Activated B cell treated with CpG ODN at 0.5 μM for 24 hours (primary cell): ENCODE measurements around the gene MT1F. TPM values are rescaled to one million over a fixed set of nuclear protein-coding genes. Genes with fewer than 3 reads are reported as not detected.

Source experiments
- ATAC-seq: fragments of 200-7000 bp; cut with Tn5 transposase; one replicate; pipeline ENCODE4 v1.10.0; 2021; ENCODE audit warnings: low read depth, mild to moderate bottlenecking, moderate library complexity
- CTCF ChIA-PET: fragments of 350-600 bp; sonication (Branson Sonifier 250); formaldehyde crosslinking; loops from one replicate; lab custom pipeline; 2021; ENCODE audit warnings: antibody characterized with exemption; lab: Charles Lee
- POLR2A ChIA-PET: fragments of 350-600 bp; sonication (Branson Sonifier 250); formaldehyde crosslinking; loops from one replicate; lab custom pipeline; 2021; ENCODE audit warnings: antibody characterized with exemption; lab: Charles Lee
- DNase-seq: peaks from one replicate; pipeline ENCODE4 v3.0.0; 2022
- H3K27ac Mint-ChIP-seq: one replicate; pipeline ENCODE4 v1.8.0; 2020; ENCODE audit warnings: mixed read lengths
- H3K27me3 Mint-ChIP-seq: one replicate; pipeline ENCODE4 v1.8.0; 2021; ENCODE audit warnings: mixed read lengths
- H3K36me3 Mint-ChIP-seq: one replicate; pipeline ENCODE4 v1.8.0; 2021; ENCODE audit warnings: low read depth, mixed read lengths
- H3K4me1 Mint-ChIP-seq: one replicate; pipeline ENCODE4 v1.8.0; 2021; ENCODE audit warnings: mixed read lengths
- H3K4me3 Mint-ChIP-seq: one replicate; pipeline ENCODE4 v1.8.0; 2020; ENCODE audit warnings: mild to moderate bottlenecking, mixed read lengths
- H3K9me3 Mint-ChIP-seq: one replicate; pipeline ENCODE4 v1.8.0; 2020; ENCODE audit warnings: mixed read lengths
- CTCF ChIP-seq: fragments of 200-600 bp; IDR thresholded peaks from one replicate; pipeline ENCODE4 v1.8.0; 2022; ENCODE audit warnings: antibody characterized with exemption, mild to moderate bottlenecking
- intact Hi-C: fragments of 100-400 bp; cut with micrococcal nuclease; formaldehyde crosslinking; loops from one replicate; pipeline ENCODE4 v1.15.1; 2024
- total RNA-seq: library from RNA; stranded (reverse); gene quantifications from 2 replicates; pipeline ENCODE4 v1.2.3, GENCODE V29; 2022

The MT1F gene
- total RNA-seq, 1 donor from 2014 or later, result 21.4 TPM

GRCh38 chr16:56688762-56689161 is 31.0 kb downstream of the MT1F start:
- H3K9me3 Mint-ChIP-seq, result peaks cover 3% of the 10 kb centered on the region
- no peak overlapping the region for H3K4me3 Mint-ChIP-seq
- peaks cover 12% of the 10 kb centered on the region for H3K27me3 Mint-ChIP-seq
- intact Hi-C loops, result no loop called here
- no peak for TF ChIP-seq CTCF
- H3K4me1 Mint-ChIP-seq, result no peaks in the 10 kb centered on the region
- no peak for DNase-seq
- ChIA-PET POLR2A (interaction anchor here (0.5 kb wide), 1 partner anchor 108 kb away, joined by 6 read pairs; no protein-coding TSS in a partner anchor), CTCF (no interaction called here)
- H3K36me3 Mint-ChIP-seq, result no peaks in the 10 kb centered on the region
- ATAC-seq, result no peak
- H3K27ac Mint-ChIP-seq, result no peak overlapping the region

- POLR2A ChIA-PET, result no interaction called here
- no peaks in the 10 kb centered on the region for H3K36me3 Mint-ChIP-seq
- no peak overlapping the region for H3K4me3 Mint-ChIP-seq
Observed at GRCh38 chr16:56689171-56689570, 31.4 kb downstream of the MT1F start.

GRCh38 chr16:56690420-56691122 is 32.8 kb downstream of the MT1F start:
- no peak for TF ChIP-seq CTCF
- CTCF ChIA-PET, result no interaction called here
- intact Hi-C loops, result no loop called here
- Mint-ChIP-seq H3K4me1 (no peaks in the 10 kb centered on the region), H3K27me3 (peaks cover 12% of the 10 kb centered on the region), H3K4me3 (no peak overlapping the region), H3K27ac (no peak overlapping the region), H3K36me3 (no peaks in the 10 kb centered on the region), H3K9me3 (peaks cover 3% of the 10 kb centered on the region)
- no peak for ATAC-seq
- POLR2A ChIA-PET, result no interaction called here
- DNase-seq, result no peak

More at GRCh38 chr16:56689171-56689570, 31.4 kb downstream of the MT1F start:
- intact Hi-C loops, result no loop called here
- no peaks in the 10 kb centered on the region for H3K4me1 Mint-ChIP-seq
- no peak for ATAC-seq
- H3K27me3 Mint-ChIP-seq, result peaks cover 12% of the 10 kb centered on the region
- H3K27ac Mint-ChIP-seq, result no peak overlapping the region
- DNase-seq, result no peak
- no peak for TF ChIP-seq CTCF
- CTCF ChIA-PET, result no interaction called here
- peaks cover 3% of the 10 kb centered on the region for H3K9me3 Mint-ChIP-seq

- no peak for TF ChIP-seq CTCF
- CTCF ChIA-PET, result no interaction called here
Observed at GRCh38 chr16:56691885-56692284, 34.1 kb downstream of the MT1F start.

GRCh38 chr16:56695246-56695645 is 37.5 kb downstream of the MT1F start:
- H3K4me1 Mint-ChIP-seq, result no peaks in the 10 kb centered on the region
- ChIA-PET POLR2A (no interaction called here), CTCF (no interaction called here)
- no peak overlapping the region for H3K4me3 Mint-ChIP-seq
- TF ChIP-seq CTCF, result no peak
- DNase-seq (no peak), ATAC-seq (no peak)
- peaks cover 4% of the 10 kb centered on the region for H3K27me3 Mint-ChIP-seq
- H3K36me3 Mint-ChIP-seq, result no peaks in the 10 kb centered on the region
- H3K9me3 Mint-ChIP-seq, result peaks cover 2% of the 10 kb centered on the region
- intact Hi-C loops, result no loop called here
- H3K27ac Mint-ChIP-seq, result no peak overlapping the region

More at GRCh38 chr16:56691885-56692284, 34.1 kb downstream of the MT1F start:
- ATAC-seq (no peak), DNase-seq (no peak)
- Mint-ChIP-seq H3K4me3 (no peak overlapping the region), H3K36me3 (no peaks in the 10 kb centered on the region), H3K27ac (no peak overlapping the region), H3K4me1 (no peaks in the 10 kb centered on the region), H3K27me3 (peaks cover 8% of the 10 kb centered on the region), H3K9me3 (peaks cover 3% of the 10 kb centered on the region)
- POLR2A ChIA-PET, result no interaction called here
- intact Hi-C loops, result no loop called here
